Nephron progenitor cell (in vitro differentiated cells): ENCODE measurements around the gene CZIB.
A peak's percentile ranks its signal among the peaks of the same experiment; 100 is the strongest.

Experiments used
- DNase-seq: peaks from one replicate; pipeline ENCODE4 v3.0.0; 2021
- H3K27ac Mint-ChIP-seq: 2 replicates; pipeline ENCODE4 v1.8.0; 2021; ENCODE audit warnings: mild to moderate bottlenecking, moderate library complexity, mixed read lengths
- H3K27me3 Mint-ChIP-seq: 2 replicates; pipeline ENCODE4 v1.8.0; 2021; ENCODE audit warnings: mild to moderate bottlenecking, low read depth, mixed read lengths; ENCODE audit not compliant: poor library complexity
- H3K36me3 Mint-ChIP-seq: 2 replicates; pipeline ENCODE4 v1.8.0; 2021; ENCODE audit warnings: low read depth, mixed read lengths
- H3K4me1 Mint-ChIP-seq: 2 replicates; pipeline ENCODE4 v1.8.0; 2021; ENCODE audit warnings: mixed read lengths
- H3K4me3 Mint-ChIP-seq: 2 replicates; pipeline ENCODE4 v1.8.0; 2021; ENCODE audit warnings: mild to moderate bottlenecking, moderate library complexity, mixed read lengths
- H3K9me3 Mint-ChIP-seq: 2 replicates; pipeline ENCODE4 v1.8.0; 2021; ENCODE audit warnings: mild to moderate bottlenecking, moderate library complexity, mixed read lengths
- CTCF ChIP-seq: fragments of 200-600 bp; sonication (generic); IDR thresholded peaks from 2 replicates; pipeline ENCODE4 v1.5.0; 2021; ENCODE audit warnings: antibody characterized with exemption

The CZIB gene

DNA sequence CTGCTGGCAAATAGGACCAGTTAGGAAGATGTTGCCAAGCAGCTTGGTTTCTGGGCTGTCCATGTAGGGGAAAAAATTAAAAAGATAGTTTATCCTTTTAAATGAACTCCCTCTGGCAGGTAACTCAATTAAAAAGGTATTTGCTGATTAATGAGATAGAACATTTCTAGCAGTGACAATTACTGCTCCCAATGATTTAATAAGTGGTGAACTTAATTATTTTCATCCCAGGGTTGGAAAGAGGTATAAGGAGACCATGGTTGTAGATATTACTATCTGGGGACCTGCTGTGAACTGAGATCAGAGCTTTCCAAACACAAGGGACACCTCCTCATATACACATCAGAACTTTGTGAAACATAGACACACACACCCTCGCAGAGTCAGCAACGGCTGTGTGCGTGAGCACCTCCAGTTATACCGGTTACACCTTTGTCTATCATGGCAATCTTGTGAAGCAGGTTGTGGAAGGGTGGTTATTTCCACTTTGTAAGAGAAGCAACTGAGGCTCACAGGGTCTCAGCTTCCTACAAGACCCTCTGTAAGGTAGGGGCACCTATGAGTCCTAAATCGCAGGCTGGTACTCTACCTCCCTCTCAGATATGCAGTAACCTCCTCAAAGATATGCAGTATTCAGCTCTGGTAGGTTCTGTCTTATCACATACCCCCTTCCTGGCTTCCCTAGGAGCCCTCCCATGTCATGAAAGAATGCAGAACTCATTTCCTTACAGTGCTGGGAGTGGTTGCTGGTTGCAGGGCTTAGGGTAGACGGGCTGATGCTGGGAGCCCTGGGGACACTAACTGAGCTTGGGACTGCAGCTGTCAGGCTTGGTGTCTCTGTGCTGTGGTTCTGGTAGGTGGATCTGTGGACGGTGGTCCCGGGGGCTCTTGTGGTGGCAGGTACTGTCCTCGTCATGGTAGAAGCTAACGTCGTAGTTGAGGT is 36.3 kb upstream of the CZIB start:
- Mint-ChIP-seq H3K4me3 (no peak overlapping the region), H3K9me3 (no peaks in the 10 kb centered on the region), H3K36me3 (peaks cover 32% of the 10 kb centered on the region), H3K27ac (no peak overlapping the region), H3K27me3 (no peaks in the 10 kb centered on the region), H3K4me1 (peaks cover 16% of the 10 kb centered on the region)
- TF ChIP-seq CTCF = no peak
- DNase-seq = no peak

DNA sequence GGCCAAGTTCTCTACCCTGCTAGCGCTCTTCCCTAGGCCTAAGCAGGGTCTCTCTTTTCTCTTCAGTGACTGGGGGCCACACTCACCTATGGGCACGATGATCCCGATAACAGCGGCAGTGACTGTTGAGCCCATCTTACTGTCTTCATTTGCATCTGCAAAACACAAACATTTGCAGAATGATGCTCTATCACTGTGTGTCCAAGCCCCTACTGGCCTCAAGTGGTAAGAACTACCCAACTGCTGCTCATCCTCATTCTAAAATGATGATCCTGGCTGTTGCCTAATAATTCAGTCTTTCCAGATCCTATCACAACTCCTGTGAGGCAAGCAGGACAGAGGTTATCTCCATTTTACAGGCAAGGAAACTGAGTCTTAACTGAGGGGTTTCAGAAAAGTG is 34.6 kb upstream of the CZIB start:
- no peaks in the 10 kb centered on the region for H3K27me3 Mint-ChIP-seq
- no peak overlapping the region for H3K4me3 Mint-ChIP-seq
- no peaks in the 10 kb centered on the region for H3K9me3 Mint-ChIP-seq
- TF ChIP-seq CTCF = no peak
- peaks cover 39% of the 10 kb centered on the region for H3K36me3 Mint-ChIP-seq
- H3K27ac Mint-ChIP-seq = peak overlapping the region; percentile 34
- H3K4me1 Mint-ChIP-seq = peaks cover 16% of the 10 kb centered on the region
- no peak for DNase-seq

GRCh38 chr1:53254011-53254640 is 33.7 kb upstream of the CZIB start:
- H3K27ac Mint-ChIP-seq = peak overlapping the region; percentile 92
- peaks cover 43% of the 10 kb centered on the region for H3K36me3 Mint-ChIP-seq
- H3K9me3 Mint-ChIP-seq = no peaks in the 10 kb centered on the region
- no peak overlapping the region for H3K4me3 Mint-ChIP-seq
- no peak for DNase-seq
- no peaks in the 10 kb centered on the region for H3K27me3 Mint-ChIP-seq
- TF ChIP-seq CTCF = no peak
- peaks cover 22% of the 10 kb centered on the region for H3K4me1 Mint-ChIP-seq

DNA sequence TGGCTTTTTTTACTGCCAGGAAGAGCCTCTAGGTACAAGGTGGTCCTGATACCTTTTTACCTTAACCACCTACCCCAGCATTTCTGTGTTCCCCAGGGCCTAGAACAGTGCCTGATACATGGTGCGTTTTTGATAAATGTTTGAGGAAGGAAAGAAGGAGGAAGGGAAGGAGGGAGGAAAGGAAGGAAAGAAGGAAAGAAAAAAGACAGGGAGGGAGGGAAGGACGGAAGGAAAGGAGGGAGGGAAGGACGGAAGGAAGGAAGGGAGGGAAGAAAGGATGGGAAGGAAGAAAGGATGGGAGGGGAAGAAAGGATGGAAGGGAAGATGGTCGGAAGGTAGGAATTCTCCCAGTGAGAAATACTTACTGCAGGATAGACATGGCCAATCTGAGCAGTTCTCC is 29.9 kb upstream of the CZIB start:
- TF ChIP-seq CTCF = no peak
- H3K36me3 Mint-ChIP-seq = peaks cover 42% of the 10 kb centered on the region

GRCh38 chr1:53249706-53250105 is 29.3 kb upstream of the CZIB start:
- no peak for DNase-seq
- Mint-ChIP-seq H3K4me3 (no peak overlapping the region), H3K36me3 (peaks cover 36% of the 10 kb centered on the region), H3K4me1 (peaks cover 19% of the 10 kb centered on the region), H3K9me3 (no peaks in the 10 kb centered on the region), H3K27me3 (no peaks in the 10 kb centered on the region), H3K27ac (peak overlapping the region; percentile 86)
- TF ChIP-seq CTCF = no peak

More for the DNA sequence above, 29.9 kb upstream of the CZIB start:
- Mint-ChIP-seq H3K9me3 (no peaks in the 10 kb centered on the region), H3K4me3 (no peak overlapping the region), H3K27ac (no peak overlapping the region), H3K27me3 (no peaks in the 10 kb centered on the region), H3K4me1 (peaks cover 22% of the 10 kb centered on the region)
- no peak for DNase-seq
